Panc1 (cell line): ENCODE results near the gene CRYBG3. TPM values are rescaled to one million over a fixed set of nuclear protein-coding genes. Genes with fewer than 3 reads are reported as not detected.

Experiments
- ATAC-seq: fragments of 200-7000 bp; cut with Tn5 transposase; 2 replicates; pipeline ENCODE4 v1.9.1; 2020; ENCODE audit warnings: mild to moderate bottlenecking, moderate library complexity
- BruUV-seq: library from RNA; stranded (reverse); fragments of 400-500 nt; replicated peaks from 2 replicates; lab custom pipeline; 2021; lab: Mats Ljungman, UMichigan
- CTCF ChIA-PET: fragments of 300-600 bp; sonication (Branson Sonifier 250); formaldehyde crosslinking; loops from one replicate; lab custom pipeline; 2022; ENCODE audit warnings: antibody characterized with exemption; lab: Charles Lee
- POLR2A ChIA-PET: fragments of 300-600 bp; sonication (Branson Sonifier 250); formaldehyde crosslinking; loops from one replicate; lab custom pipeline; 2022; ENCODE audit warnings: antibody characterized with exemption; lab: Charles Lee
- DNase-seq: peaks from one replicate; pipeline ENCODE4 v3.0.0-alpha.2; 2010; ENCODE audit warnings: low read depth, low spot score
- H3K27ac ChIP-seq: 2 replicates; pipeline ENCODE4 v1.5.1; 2011; ENCODE audit warnings: mild to moderate bottlenecking, low read length, inconsistent platforms
- H3K27me3 ChIP-seq: fragments of 200-500 bp; sonication (Bioruptor generic); 2 replicates; pipeline ENCODE4 v1.6.0; 2014; ENCODE audit warnings: low read length, inconsistent platforms; ENCODE audit not compliant: control insufficient read depth, insufficient read depth
- H3K36me3 ChIP-seq: fragments of 200-500 bp; sonication (Bioruptor generic); 2 replicates; pipeline ENCODE4 v1.5.1; 2014; ENCODE audit warnings: inconsistent platforms, mild to moderate bottlenecking, low read length, moderate library complexity; ENCODE audit not compliant: control insufficient read depth, insufficient read depth
- H3K4me1 ChIP-seq: 2 replicates; pipeline ENCODE4 v1.5.1; 2011; ENCODE audit warnings: inconsistent platforms, mild to moderate bottlenecking, low read length, moderate library complexity; ENCODE audit not compliant: control insufficient read depth, insufficient read depth
- H3K4me3 ChIP-seq, 2 experiments: 2 replicates each; pipeline ENCODE4 v1.5.1; 2011 to 2012; ENCODE audit warnings: low read depth in 2 of 2, low read length in 2 of 2, mild to moderate bottlenecking in 2 of 2, inconsistent platforms in 1 of 2, moderate library complexity in 1 of 2
- H3K9me3 ChIP-seq: fragments of 200-500 bp; sonication (Bioruptor generic); 2 replicates; pipeline ENCODE4 v1.5.1; 2014; ENCODE audit warnings: low read depth, mild to moderate bottlenecking, inconsistent platforms, low read length, moderate library complexity; ENCODE audit not compliant: control insufficient read depth, insufficient read depth
- CTCF ChIP-seq: fragments of 450-650 bp; IDR thresholded peaks from 2 replicates; pipeline ENCODE4 v1.5.1; 2017; ENCODE audit warnings: mild to moderate bottlenecking
- POLR2AphosphoS5 ChIP-seq: IDR thresholded peaks from 2 replicates; pipeline ENCODE4 v1.6.1; 2012; ENCODE audit warnings: mild to moderate bottlenecking, low read depth, low read length, moderate library complexity
- REST ChIP-seq, 2 experiments: IDR thresholded peaks; 2 replicates each; pipeline ENCODE4 v1.6.1; 2011 to 2012; ENCODE audit warnings: low read depth in 2 of 2, control low read depth in 1 of 2, low read length in 1 of 2, mild to moderate bottlenecking in 1 of 2, moderate library complexity in 1 of 2; ENCODE audit not compliant: insufficient read depth in 1 of 2
- SIN3A ChIP-seq: IDR thresholded peaks from 2 replicates; pipeline ENCODE4 v1.6.1; 2012; ENCODE audit warnings: low read depth, mild to moderate bottlenecking, low read length, moderate library complexity, borderline replicate concordance; ENCODE audit not compliant: insufficient read depth
- TCF7L2 ChIP-seq: IDR thresholded peaks from 2 replicates; pipeline ENCODE4 v1.6.1; 2011; ENCODE audit warnings: mild to moderate bottlenecking, low read depth, low read length, inconsistent platforms
- in situ Hi-C: cut with HindIII; loops from 2 replicates; pipeline ENCODE4 v1.10.0; 2016; ENCODE audit warnings: low sequenced_read_pairs, low pct_unique_long_range_greater_than_20kb
- intact Hi-C: fragments of 100-400 bp; cut with micrococcal nuclease; formaldehyde crosslinking; loops from one replicate; pipeline ENCODE4 v1.10.0; 2022; ENCODE audit not compliant: unreplicated experiment
- total RNA-seq: library from RNA; stranded (reverse); gene quantifications from one replicate; pipeline ENCODE4 v1.2.1, GENCODE V29; 2021; ENCODE audit not compliant: unreplicated experiment

CRYBG3 gene
- total RNA-seq, 1 experiment from 2014 or later, result 24.6 TPM

GRCh38 chr3:97960551-97960950, 138.7 kb downstream of the CRYBG3 start:
- no peak for ATAC-seq
- intact Hi-C loops, result no loop called here
- no peak overlapping the region for H3K4me3 ChIP-seq
- BruUV-seq, result no TSS peak
- CTCF ChIA-PET, result no interaction called here
- H3K4me1 ChIP-seq, result no peaks in the 10 kb centered on the region
- in situ Hi-C loops, result no loop called here
- H3K27me3 ChIP-seq, result no peaks in the 10 kb centered on the region
- TF ChIP-seq REST (IDR thresholded peaks at IDR 0.05; ENCODE audit: insufficient read depth in 1 of 2, low read depth in 2 of 2, low read length in 1 of 2) (no peak), SIN3A (no peak), POLR2AphosphoS5 (no peak), TCF7L2 (no peak), CTCF (no peak)
- H3K27ac ChIP-seq, result no peak overlapping the region
- H3K36me3 ChIP-seq, result peaks cover 11% of the 10 kb centered on the region
- no peaks in the 10 kb centered on the region for H3K9me3 ChIP-seq
- POLR2A ChIA-PET, result no interaction called here
- no peak for DNase-seq

GRCh38 chr3:97960993-97961766, 139.4 kb downstream of the CRYBG3 start:
- in situ Hi-C loops, result no loop called here

More at GRCh38 chr3:97960993-97961766, 139.4 kb downstream of the CRYBG3 start:
- intact Hi-C loops, result no loop called here
- DNase-seq (no peak), ATAC-seq (no peak)
- Histone ChIP-seq H3K4me3 (no peak overlapping the region), H3K36me3 (peaks cover 11% of the 10 kb centered on the region), H3K9me3 (no peaks in the 10 kb centered on the region), H3K27ac (no peak overlapping the region), H3K4me1 (no peaks in the 10 kb centered on the region), H3K27me3 (no peaks in the 10 kb centered on the region)
- ChIA-PET POLR2A (no interaction called here), CTCF (no interaction called here)
- TF ChIP-seq POLR2AphosphoS5 (no peak), SIN3A (no peak), CTCF (no peak), REST (IDR thresholded peaks at IDR 0.05; ENCODE audit: insufficient read depth in 1 of 2, low read depth in 2 of 2, low read length in 1 of 2) (no peak), TCF7L2 (no peak)
- BruUV-seq, result TSS peak; percentile 12
